ENCODE measurements around the gene RNPEPL1.

The RNPEPL1 gene

DNA sequence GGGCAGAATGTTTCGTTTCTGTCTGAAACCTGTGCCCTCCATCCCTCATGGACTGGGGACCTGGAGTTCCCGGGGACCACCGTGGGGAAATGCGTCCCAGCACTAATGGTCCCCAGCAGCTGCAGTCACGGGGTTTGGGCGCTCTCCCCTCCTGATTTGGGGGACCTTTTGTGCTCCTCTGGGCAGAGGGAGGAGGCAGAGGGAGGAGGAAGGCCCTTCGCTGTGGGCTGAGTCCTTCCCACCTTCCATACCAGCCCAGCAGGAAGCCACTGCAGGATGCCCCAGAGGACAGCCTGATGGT is 60.2 kb downstream of the RNPEPL1 start:
- DNase-seq: no peak

- no peak for DNase-seq
Measured at GRCh38 chr2:240628808-240629618, 60.7 kb downstream of the RNPEPL1 start.

DNA sequence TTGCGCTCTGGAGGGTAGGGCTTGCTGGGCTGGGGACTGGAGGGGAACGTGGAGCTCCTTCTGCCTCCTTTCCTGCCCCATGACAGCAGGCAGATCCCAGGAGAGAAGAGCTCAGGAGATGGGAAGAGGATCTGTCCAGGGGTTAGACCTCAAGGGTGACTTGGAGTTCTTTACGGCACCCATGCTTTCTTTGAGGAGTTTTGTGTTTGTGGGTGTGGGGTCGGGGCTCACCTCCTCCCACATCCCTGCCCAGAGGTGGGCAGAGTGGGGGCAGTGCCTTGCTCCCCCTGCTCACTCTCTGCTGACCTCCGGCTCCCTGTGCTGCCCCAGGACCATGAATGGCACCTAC is 61.3 kb downstream of the RNPEPL1 start:
- DNase-seq: no peak

- no peak for DNase-seq
Measured at GRCh38 chr2:240629968-240630770, 61.9 kb downstream of the RNPEPL1 start.
